GM21360 (cell line): ENCODE results near the gene SLIT1.

ENCODE experiments used
- ATAC-seq: cut with Tn5 transposase; IDR thresholded peaks from one replicate; pipeline ENCODE4 v1.9.1; 2021; ENCODE audit warnings: mild to moderate bottlenecking, moderate library complexity; ENCODE audit not compliant: unreplicated experiment

Gene SLIT1

GRCh38 chr10:97204826-97205679 is 19.3 kb upstream of the SLIT1 start:
- ATAC-seq: no peak

GRCh38 chr10:97203220-97203619 is 17.5 kb upstream of the SLIT1 start:
- no peak for ATAC-seq

- ATAC-seq: no peak
Measured at GRCh38 chr10:97200616-97201015, 14.9 kb upstream of the SLIT1 start.

GRCh38 chr10:97199152-97199551 is 13.4 kb upstream of the SLIT1 start:
- no peak for ATAC-seq

- no peak for ATAC-seq
Measured at GRCh38 chr10:97197030-97197500, 11.3 kb upstream of the SLIT1 start.

GRCh38 chr10:97196223-97197029 is 10.7 kb upstream of the SLIT1 start:
- ATAC-seq: no peak

- no peak for ATAC-seq
Measured at GRCh38 chr10:97195706-97196222, 10.0 kb upstream of the SLIT1 start.

GRCh38 chr10:97192952-97193435 is 7.2 kb upstream of the SLIT1 start:
- ATAC-seq: no peak

GRCh38 chr10:97190450-97190849 is 4.7 kb upstream of the SLIT1 start:
- no peak for ATAC-seq

- ATAC-seq: no peak
Measured at GRCh38 chr10:97188261-97188711, 2.5 kb upstream of the SLIT1 start.

- no peak for ATAC-seq
Measured at GRCh38 chr10:97186911-97187310, 1.2 kb upstream of the SLIT1 start.

- no peak for ATAC-seq
Measured at GRCh38 chr10:97184971-97185325, 811 bp downstream of the SLIT1 start.

GRCh38 chr10:97183314-97183713 is 2.4 kb downstream of the SLIT1 start:
- ATAC-seq: no peak

- ATAC-seq: no peak
Measured at GRCh38 chr10:97182288-97182990, 3.3 kb downstream of the SLIT1 start.

GRCh38 chr10:97180986-97181385 is 4.8 kb downstream of the SLIT1 start:
- ATAC-seq: no peak

- no peak for ATAC-seq
Measured at GRCh38 chr10:97180363-97180755, 5.4 kb downstream of the SLIT1 start.

- ATAC-seq: no peak
Measured at GRCh38 chr10:97179731-97180362, 5.9 kb downstream of the SLIT1 start.

GRCh38 chr10:97179311-97179710 is 6.4 kb downstream of the SLIT1 start:
- ATAC-seq: no peak

- ATAC-seq: no peak
Measured at GRCh38 chr10:97178074-97178473, 7.7 kb downstream of the SLIT1 start.

GRCh38 chr10:97176226-97176625 is 9.5 kb downstream of the SLIT1 start:
- ATAC-seq: no peak
